Neural cell (in vitro differentiated cells): ENCODE results near the gene ABCG8. TPM values are rescaled to one million over a fixed set of nuclear protein-coding genes. Genes with fewer than 3 reads are reported as not detected.

Experiments used
- H2AFZ ChIP-seq: fragments of 200-600, 300-800 bp; sonication (generic), shearing (Covaris generic); 2 replicates; pipeline ENCODE4 v1.6.0; 2014; ENCODE audit warnings: low read depth, mild to moderate bottlenecking, antibody characterized with exemption, low read length, moderate library complexity
- H3F3A ChIP-seq: fragments of 200-600 bp; shearing (Covaris generic); 2 replicates; pipeline ENCODE4 v1.6.1; 2016; ENCODE audit warnings: mild to moderate bottlenecking, moderate library complexity, mixed read lengths, antibody characterized with exemption, low read length; ENCODE audit not compliant: insufficient read depth, poor library complexity, severe bottlenecking
- H3K27ac ChIP-seq: fragments of 200-600, 300-800 bp; sonication (generic), shearing (Covaris generic); 2 replicates; pipeline ENCODE4 v1.5.1; 2014; ENCODE audit warnings: mild to moderate bottlenecking, low read length, moderate library complexity
- H3K27me3 ChIP-seq: fragments of 300-800, 200-600 bp; sonication (generic), shearing (Covaris generic); 2 replicates; pipeline ENCODE4 v1.6.0; 2014; ENCODE audit warnings: mild to moderate bottlenecking, low read depth, low read length, moderate library complexity; ENCODE audit not compliant: insufficient read depth
- H3K36me3 ChIP-seq: fragments of 300-800, 200-600 bp; sonication (generic), shearing (Covaris generic); 2 replicates; pipeline ENCODE4 v1.5.1; 2014; ENCODE audit warnings: mild to moderate bottlenecking, antibody characterized with exemption, low read length, moderate library complexity; ENCODE audit not compliant: insufficient read depth
- H3K4me2 ChIP-seq: fragments of 300-800, 200-600 bp; sonication (generic), shearing (Covaris generic); 2 replicates; pipeline ENCODE4 v1.6.0; 2014; ENCODE audit warnings: mild to moderate bottlenecking, low read length
- H3K4me3 ChIP-seq: fragments of 300-800, 200-600 bp; sonication (generic), shearing (Covaris generic); 2 replicates; pipeline ENCODE4 v1.5.1; 2014; ENCODE audit warnings: mild to moderate bottlenecking, low read length, moderate library complexity
- H3K79me2 ChIP-seq: fragments of 200-600 bp; shearing (Covaris generic); replicated peaks from 2 replicates; pipeline ENCODE4 v1.6.0; 2014; ENCODE audit warnings: mild to moderate bottlenecking, low read length, moderate library complexity; ENCODE audit not compliant: insufficient read depth
- H3K9ac ChIP-seq: fragments of 300-800, 200-600 bp; sonication (generic), shearing (Covaris generic); 2 replicates; pipeline ENCODE4 v1.6.1; 2016; ENCODE audit warnings: mild to moderate bottlenecking, low read length, mixed read lengths
- H3K9me2 ChIP-seq: fragments of 200-600 bp; shearing (Covaris generic); 2 replicates; pipeline ENCODE4 v1.6.1; 2016; ENCODE audit warnings: mild to moderate bottlenecking, low read length, mixed read lengths; ENCODE audit not compliant: insufficient read depth
- H3K9me3 ChIP-seq: fragments of 200-600, 300-800 bp; sonication (generic), shearing (Covaris generic); 2 replicates; pipeline ENCODE4 v1.6.1; 2016; ENCODE audit warnings: mild to moderate bottlenecking, mixed run types, low read length, moderate library complexity, mixed read lengths
- H4K20me1 ChIP-seq: fragments of 200-600 bp; shearing (Covaris generic); 2 replicates; pipeline ENCODE4 v1.6.1; 2016; ENCODE audit warnings: mild to moderate bottlenecking, mixed run types; ENCODE audit not compliant: insufficient read depth
- CTCF ChIP-seq: fragments of 450-650 bp; IDR thresholded peaks from 2 replicates; pipeline ENCODE4 v1.5.1; 2014; ENCODE audit warnings: antibody characterized with exemption, mild to moderate bottlenecking, moderate library complexity; ENCODE audit not compliant: poor library complexity, severe bottlenecking
- EP300 ChIP-seq: fragments of 450-650 bp; conservative IDR thresholded peaks from 2 replicates; pipeline ENCODE4 v1.6.1; 2014; ENCODE audit warnings: antibody characterized with exemption, mild to moderate bottlenecking, moderate library complexity; ENCODE audit not compliant: poor library complexity, severe bottlenecking
- EZH2 ChIP-seq: fragments of 200-600, 300-800 bp; shearing (Covaris generic), sonication (generic); IDR thresholded peaks from 2 replicates; pipeline ENCODE4 v1.6.1; 2014; ENCODE audit warnings: antibody characterized with exemption, low read length, borderline replicate concordance, mild to moderate bottlenecking; ENCODE audit not compliant: insufficient read depth, poor library complexity, severe bottlenecking
- MXI1 ChIP-seq: fragments of 450-650 bp; conservative IDR thresholded peaks from 2 replicates; pipeline ENCODE4 v1.6.1; 2014; ENCODE audit warnings: antibody characterized with exemption, mild to moderate bottlenecking; ENCODE audit not compliant: poor library complexity, severe bottlenecking
- POLR2AphosphoS5 ChIP-seq: IDR thresholded peaks from 2 replicates; pipeline ENCODE4 v1.6.1; 2012
- RAD21 ChIP-seq: fragments of 450-650 bp; conservative IDR thresholded peaks from 2 replicates; pipeline ENCODE4 v1.6.1; 2014; ENCODE audit warnings: antibody characterized with exemption, mild to moderate bottlenecking, moderate library complexity
- REST ChIP-seq: IDR thresholded peaks from 2 replicates; pipeline ENCODE4 v1.6.1; 2012; ENCODE audit warnings: borderline replicate concordance
- SMC3 ChIP-seq: fragments of 450-650 bp; conservative IDR thresholded peaks from 2 replicates; pipeline ENCODE4 v1.6.1; 2014; ENCODE audit warnings: antibody characterized with exemption, mild to moderate bottlenecking, moderate library complexity; ENCODE audit not compliant: poor library complexity
- TAF1 ChIP-seq: IDR thresholded peaks from 2 replicates; pipeline ENCODE4 v1.6.1; 2012; ENCODE audit warnings: low read depth
- polyA plus RNA-seq: library from polyadenylated mRNA; depleted of rRNA; stranded (reverse); fragments of >200 nt; gene quantifications from 2 replicates; pipeline ENCODE4 v1.2.3, GENCODE V29; 2014

Gene ABCG8
- polyA plus RNA-seq, 1 donor from 2014 or later: 0.05 TPM

GRCh38 chr2:43853141-43854081 is 14.6 kb downstream of the ABCG8 start:
- Histone ChIP-seq H3K4me2 (no peak overlapping the region), H3F3A (no peaks in the 10 kb centered on the region), H3K79me2 (no peaks in the 10 kb centered on the region), H3K27me3 (peaks cover 3% of the 10 kb centered on the region), H4K20me1 (no peaks in the 10 kb centered on the region), H3K9me3 (no peaks in the 10 kb centered on the region), H3K9ac (no peak overlapping the region), H2AFZ (no peak overlapping the region), H3K4me3 (no peak overlapping the region), H3K27ac (no peak overlapping the region), H3K36me3 (no peaks in the 10 kb centered on the region), H3K9me2 (no peaks in the 10 kb centered on the region)
- no peak for TF ChIP-seq SMC3
- no peak for TF ChIP-seq RAD21
- no peak for TF ChIP-seq MXI1
- TF ChIP-seq TAF1: no peak
- no peak for TF ChIP-seq REST
- no peak for TF ChIP-seq EP300
- TF ChIP-seq EZH2: no peak
- no peak for TF ChIP-seq POLR2AphosphoS5
- no peak for TF ChIP-seq CTCF

- no peaks in the 10 kb centered on the region for H3K36me3 ChIP-seq
- no peaks in the 10 kb centered on the region for H3K9me3 ChIP-seq
- no peak overlapping the region for H3K4me3 ChIP-seq
- no peak overlapping the region for H3K9ac ChIP-seq
- no peak for TF ChIP-seq RAD21
- TF ChIP-seq TAF1: no peak
- no peak for TF ChIP-seq SMC3
- TF ChIP-seq MXI1: no peak
- TF ChIP-seq POLR2AphosphoS5: no peak
- no peak for TF ChIP-seq CTCF
- no peak for TF ChIP-seq EP300
- no peak for TF ChIP-seq REST
- no peak for TF ChIP-seq EZH2
- no peaks in the 10 kb centered on the region for H4K20me1 ChIP-seq
- no peaks in the 10 kb centered on the region for H3K9me2 ChIP-seq
- H3F3A ChIP-seq: no peaks in the 10 kb centered on the region
- no peaks in the 10 kb centered on the region for H3K79me2 ChIP-seq
- peaks cover 3% of the 10 kb centered on the region for H3K27me3 ChIP-seq
- H3K4me2 ChIP-seq: no peak overlapping the region
- H3K27ac ChIP-seq: no peak overlapping the region
- no peak overlapping the region for H2AFZ ChIP-seq
Observed at GRCh38 chr2:43854671-43855070, 15.9 kb downstream of the ABCG8 start.
